MG63 (cell line): ENCODE results near the gene NEK4. TPM values are rescaled to one million over a fixed set of nuclear protein-coding genes. Genes with fewer than 3 reads are reported as not detected.

Source experiments
- DNase-seq: peaks from one replicate; pipeline ENCODE4 v3.0.0-alpha.2; 2020
- H3K27me3 ChIP-seq: fragments of 250-450 bp; sonication (Bioruptor Pico); 2 replicates; pipeline ENCODE4 v1.5.1; 2020; ENCODE audit warnings: mild to moderate bottlenecking, moderate library complexity
- H3K36me3 ChIP-seq: fragments of 250-450 bp; sonication (Bioruptor Pico); 2 replicates; pipeline ENCODE4 v1.5.1; 2020; ENCODE audit warnings: mild to moderate bottlenecking, moderate library complexity
- H3K4me3 ChIP-seq: fragments of 250-450 bp; sonication (Bioruptor Pico); 2 replicates; pipeline ENCODE4 v1.5.1; 2020; ENCODE audit warnings: mild to moderate bottlenecking, moderate library complexity
- H3K9me3 ChIP-seq: fragments of 250-450 bp; sonication (Bioruptor Pico); 2 replicates; pipeline ENCODE4 v1.5.1; 2020; ENCODE audit warnings: mild to moderate bottlenecking, moderate library complexity
- total RNA-seq: library from RNA; depleted of rRNA; stranded (reverse); fragments of >200 nt; shearing (Covaris generic); gene quantifications from 2 replicates; pipeline ENCODE4 v1.2.3, GENCODE V29; 2014; ENCODE audit warnings: low replicate concordance

NEK4 gene
- total RNA-seq, 1 experiment from 2014 or later = 13.5 TPM

DNA sequence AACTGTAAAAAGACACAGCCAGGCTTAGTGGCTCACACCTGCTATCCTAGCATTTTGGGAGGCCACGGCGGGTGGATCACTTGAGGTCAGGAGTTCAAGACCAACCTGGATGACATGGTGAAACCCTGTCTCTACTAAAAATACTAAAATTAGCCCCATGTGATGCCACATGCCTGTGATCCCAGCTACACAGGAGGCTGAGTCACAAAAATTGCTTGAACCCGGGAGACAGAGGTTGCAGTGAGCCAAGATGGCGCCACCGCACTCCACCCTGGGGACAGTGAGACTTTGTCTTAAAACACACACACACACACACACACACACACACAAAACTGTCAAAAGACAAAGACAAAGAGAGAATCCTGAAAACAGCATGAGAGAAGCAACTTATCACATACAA, 46.8 kb downstream of the NEK4 start:
- H3K27me3 ChIP-seq = no peaks in the 10 kb centered on the region
- DNase-seq = no peak
- H3K4me3 ChIP-seq = no peak overlapping the region
- 0 out of 2 replicates have a peak, but pooled peaks cover 2% of the 10 kb centered on the region for H3K36me3 ChIP-seq
- H3K9me3 ChIP-seq = no peaks in the 10 kb centered on the region

DNA sequence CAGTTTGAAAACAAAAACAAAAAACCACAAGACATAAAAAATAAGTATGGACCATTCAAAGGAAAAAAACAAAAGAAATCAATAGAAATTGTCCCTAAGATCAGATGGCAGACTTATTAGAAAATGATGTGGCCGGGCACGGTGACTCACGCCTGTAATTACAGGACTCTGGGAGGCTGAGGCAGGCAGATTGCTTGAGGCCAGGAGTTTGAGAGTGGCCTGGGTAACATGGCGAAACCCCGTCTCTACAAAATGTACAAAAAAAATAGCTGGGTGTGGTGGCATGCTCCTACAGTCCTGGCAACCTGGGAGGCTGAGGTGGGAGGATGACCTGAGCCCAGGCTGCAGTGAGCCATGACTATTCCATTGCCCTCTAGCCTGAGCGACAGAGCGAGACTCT, 48.2 kb downstream of the NEK4 start:
- 0 out of 2 replicates have a peak, but pooled peaks cover 2% of the 10 kb centered on the region for H3K36me3 ChIP-seq
- no peak for DNase-seq
- H3K9me3 ChIP-seq = no peaks in the 10 kb centered on the region
- no peak overlapping the region for H3K4me3 ChIP-seq
- H3K27me3 ChIP-seq = no peaks in the 10 kb centered on the region

DNA sequence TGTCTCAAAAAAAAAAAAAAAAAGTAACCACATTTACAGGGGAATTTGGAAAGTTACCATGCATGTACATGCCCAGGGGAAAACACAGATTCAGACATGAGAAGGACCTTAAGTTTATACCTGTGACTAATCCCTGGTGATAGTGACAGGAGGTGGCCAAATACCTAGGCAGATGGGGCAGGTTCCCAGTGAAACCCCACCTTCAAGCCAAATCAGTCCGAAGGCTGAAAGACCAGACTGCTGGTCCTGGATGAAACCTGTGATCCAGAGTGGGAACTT, 49.1 kb downstream of the NEK4 start:
- DNase-seq = no peak
- H3K36me3 ChIP-seq = 0 out of 2 replicates have a peak, but pooled peaks cover 2% of the 10 kb centered on the region
- H3K4me3 ChIP-seq = no peak overlapping the region

DNA sequence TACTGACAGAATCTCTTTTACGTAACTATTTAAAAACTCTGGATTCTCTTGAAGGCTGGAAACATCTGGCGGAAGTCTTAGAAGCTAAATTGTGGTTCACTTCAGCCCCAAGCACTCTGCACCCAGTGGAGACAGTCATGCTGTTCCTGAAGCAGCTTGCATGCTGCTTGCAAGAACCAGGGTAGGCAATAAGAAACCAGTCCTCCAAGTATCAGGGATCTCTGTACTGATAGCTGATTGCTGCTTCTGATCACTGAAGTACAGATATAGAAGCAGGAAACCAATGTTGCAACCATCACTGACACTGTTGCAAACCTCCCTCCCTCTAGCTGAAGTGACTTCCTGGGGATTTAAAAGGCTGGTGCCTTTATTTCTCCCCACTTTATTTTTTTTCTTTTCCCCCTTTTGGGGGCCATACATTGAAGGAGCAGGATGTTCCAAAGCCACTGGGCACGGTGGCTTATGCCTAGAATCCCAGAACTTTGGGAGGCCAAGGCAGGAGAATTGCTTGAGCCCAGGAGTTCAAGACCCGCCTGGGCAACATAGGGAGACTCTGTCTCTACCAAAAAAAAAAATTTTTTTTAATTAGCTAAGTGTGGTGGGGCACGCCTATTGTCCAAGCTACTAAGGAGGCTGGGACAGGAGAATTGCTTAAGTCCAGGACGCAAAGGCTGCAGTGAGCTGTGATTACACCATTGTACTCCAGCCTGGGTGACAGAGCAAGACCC, 49.6 kb downstream of the NEK4 start:
- no peak for DNase-seq
- H3K36me3 ChIP-seq = 0 out of 2 replicates have a peak, but pooled peaks cover 2% of the 10 kb centered on the region
- H3K4me3 ChIP-seq = no peak overlapping the region
- H3K9me3 ChIP-seq = no peaks in the 10 kb centered on the region
- H3K27me3 ChIP-seq = no peaks in the 10 kb centered on the region

More for the DNA sequence above, 49.1 kb downstream of the NEK4 start:
- H3K9me3 ChIP-seq = no peaks in the 10 kb centered on the region
- no peaks in the 10 kb centered on the region for H3K27me3 ChIP-seq

DNA sequence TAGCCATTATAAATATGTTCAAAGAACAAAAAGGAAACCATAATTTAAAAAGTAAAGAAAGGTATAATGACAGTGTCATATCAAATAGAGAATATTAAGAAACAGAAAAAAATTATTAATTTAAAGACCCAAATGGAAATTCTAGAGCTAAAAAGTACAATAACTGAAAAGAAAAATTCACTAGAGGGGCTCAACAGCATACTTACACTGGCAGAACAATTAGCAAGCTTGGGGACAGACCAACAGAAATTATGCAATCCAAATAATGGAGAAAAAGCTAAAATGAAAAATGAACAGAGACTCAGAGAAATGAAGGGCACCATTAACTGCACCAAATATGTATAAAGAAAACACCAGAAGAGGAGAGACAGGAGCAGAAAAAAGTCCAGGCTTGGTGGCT, 51.1 kb downstream of the NEK4 start:
- DNase-seq = no peak
- H3K4me3 ChIP-seq = no peak overlapping the region
- no peaks in the 10 kb centered on the region for H3K9me3 ChIP-seq
- H3K27me3 ChIP-seq = no peaks in the 10 kb centered on the region
- H3K36me3 ChIP-seq = 0 out of 2 replicates have a peak, but pooled peaks cover 2% of the 10 kb centered on the region

DNA sequence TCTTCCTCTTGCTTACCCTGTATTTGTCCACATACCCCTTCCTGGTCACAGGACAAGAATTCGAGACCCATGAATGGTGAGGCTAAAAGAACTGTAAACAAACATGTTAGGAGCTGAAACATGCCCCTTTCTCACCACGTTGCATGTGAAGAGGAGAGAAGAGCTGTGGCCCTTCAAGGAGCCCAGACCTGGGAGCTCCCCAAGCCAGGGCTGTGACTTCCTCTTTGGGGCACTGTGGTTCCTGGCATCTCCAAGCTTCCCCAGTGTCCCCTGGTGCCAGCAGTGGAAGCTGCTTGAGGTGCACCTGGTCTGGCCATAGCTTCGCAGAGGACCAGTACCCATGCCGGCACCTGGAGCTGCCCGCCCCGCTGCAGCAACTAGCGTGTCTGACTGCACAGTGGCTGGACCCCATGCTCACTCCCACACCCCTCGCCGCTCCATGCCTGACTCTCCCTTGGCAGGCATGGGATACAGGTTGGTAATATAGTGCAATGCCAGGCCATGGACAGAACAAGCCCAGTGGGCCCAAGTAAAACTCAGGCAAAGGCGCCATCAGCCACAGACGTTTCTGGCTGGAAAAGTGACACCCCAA, 54.9 kb downstream of the NEK4 start:
- 0 out of 2 replicates have a peak, but pooled peaks cover 2% of the 10 kb centered on the region for H3K36me3 ChIP-seq
- H3K4me3 ChIP-seq = no peak overlapping the region
- no peak for DNase-seq
- no peaks in the 10 kb centered on the region for H3K27me3 ChIP-seq
- H3K9me3 ChIP-seq = no peaks in the 10 kb centered on the region

DNA sequence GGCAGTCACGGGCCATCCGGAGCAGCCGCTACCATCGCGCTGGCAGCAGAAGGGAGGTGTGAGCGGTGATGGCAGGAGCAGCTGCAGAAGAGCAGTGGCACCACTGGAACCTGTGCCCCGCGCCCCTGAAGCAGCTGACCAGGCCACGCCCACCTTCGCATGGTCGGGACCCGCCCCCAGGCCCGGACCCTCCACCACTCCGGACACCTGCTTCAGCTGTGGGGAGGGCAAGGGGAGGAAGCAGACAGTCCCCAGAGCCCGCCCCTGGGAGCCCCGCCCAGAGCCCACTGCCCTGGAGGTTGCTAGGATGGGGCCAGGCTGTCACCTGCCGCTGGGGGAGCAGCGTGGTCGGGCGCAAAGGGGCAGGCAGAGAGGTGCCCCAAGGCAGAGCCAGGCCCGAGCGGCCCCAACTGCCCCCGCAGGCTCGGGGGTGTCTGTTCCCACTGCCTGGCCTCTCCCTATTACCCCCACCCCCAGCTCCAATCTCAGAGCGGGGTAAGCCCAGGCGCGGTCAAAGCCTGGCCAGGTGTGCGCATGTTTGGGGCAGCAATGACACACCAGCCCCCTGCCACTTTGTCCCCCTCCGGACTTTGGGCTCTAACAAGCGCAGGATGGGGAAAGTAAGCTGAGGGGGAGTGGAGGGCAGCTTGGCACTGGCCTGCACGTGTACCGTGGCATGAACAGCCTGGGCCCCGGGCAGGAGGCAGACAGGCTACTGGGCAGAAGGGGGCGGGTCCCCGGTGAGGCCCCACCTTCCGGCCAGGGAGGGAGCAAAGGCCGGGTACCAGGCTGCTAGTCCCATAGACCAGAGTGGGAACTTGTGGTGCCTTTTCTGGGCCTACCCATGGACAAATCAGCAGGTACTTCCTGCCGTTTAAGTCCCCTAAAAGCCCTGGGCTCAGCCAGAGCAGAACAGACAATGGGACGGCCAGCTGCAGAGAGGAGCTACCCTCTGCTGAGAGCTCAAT, 56.1 kb downstream of the NEK4 start:
- Histone ChIP-seq H3K36me3 (0 out of 2 replicates have a peak, but pooled peaks cover 2% of the 10 kb centered on the region), H3K9me3 (no peaks in the 10 kb centered on the region), H3K27me3 (no peaks in the 10 kb centered on the region), H3K4me3 (no peak overlapping the region)
- DNase-seq = no peak

DNA sequence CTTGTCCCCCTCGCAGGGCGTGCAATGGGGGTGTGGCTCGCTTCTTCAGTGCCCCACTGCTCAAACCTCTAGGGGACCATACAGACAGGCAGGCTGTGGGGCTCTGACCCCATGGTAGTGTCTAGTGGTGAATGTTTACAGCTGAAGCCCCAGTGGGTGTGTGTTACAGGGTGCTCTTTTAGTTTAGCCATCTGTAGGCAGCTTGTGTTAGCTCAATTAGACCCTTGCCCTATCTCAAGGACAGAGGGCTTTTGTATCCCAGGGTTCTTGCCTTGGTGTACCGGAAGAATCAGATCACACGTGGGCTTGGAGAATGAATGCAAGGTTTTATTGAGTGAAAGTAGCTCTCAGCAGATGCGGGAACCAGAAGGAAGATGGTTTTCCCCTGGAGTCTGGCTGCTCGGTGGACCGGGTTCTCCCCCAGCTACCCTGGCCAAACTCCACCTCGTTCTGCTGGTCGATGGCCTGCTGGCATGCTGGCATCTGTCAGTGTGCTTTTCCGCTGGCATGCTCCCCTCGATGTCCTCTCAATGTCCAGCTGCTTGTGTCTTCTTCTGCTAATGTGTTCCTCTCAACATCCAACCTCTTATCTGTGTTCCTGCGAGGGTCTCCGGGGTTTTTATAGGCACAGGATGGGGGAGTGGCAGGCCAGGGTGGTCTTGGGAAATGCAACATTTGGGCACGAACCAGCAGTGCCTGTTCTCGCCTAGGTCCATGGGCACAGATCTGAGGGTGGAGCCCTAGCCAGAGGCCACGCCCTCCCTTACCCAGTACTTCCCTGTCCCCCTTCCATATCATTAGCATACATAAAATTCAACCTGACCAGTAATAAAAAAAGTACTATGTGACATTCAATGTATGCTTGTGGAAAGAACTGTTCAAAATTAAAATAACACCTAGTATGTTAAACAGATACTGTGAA, 58.2 kb downstream of the NEK4 start:
- no peaks in the 10 kb centered on the region for H3K27me3 ChIP-seq
- H3K36me3 ChIP-seq = peaks cover 13% of the 10 kb centered on the region
- no peaks in the 10 kb centered on the region for H3K9me3 ChIP-seq
- H3K4me3 ChIP-seq = no peak overlapping the region
- DNase-seq = no peak

DNA sequence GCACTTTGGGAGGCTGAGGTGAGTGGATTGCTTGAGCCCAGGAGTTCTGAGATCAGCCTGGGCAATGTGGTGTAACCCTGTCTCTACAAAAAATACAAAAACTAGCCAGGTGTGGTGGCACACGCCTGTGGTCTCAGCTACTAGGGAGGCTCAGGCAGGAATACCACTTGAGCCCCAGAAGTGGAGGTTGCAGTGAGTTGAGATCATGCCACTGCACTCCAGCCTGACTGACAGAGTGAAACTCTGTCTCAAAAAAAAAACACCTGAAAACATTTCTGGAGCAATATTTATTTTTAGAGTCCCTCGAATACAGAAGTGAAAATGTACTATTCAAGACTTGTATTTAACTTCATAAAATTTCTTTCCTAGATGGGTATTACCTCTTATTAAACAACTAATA, 60.2 kb downstream of the NEK4 start:
- no peak for DNase-seq
- H3K36me3 ChIP-seq = peaks cover 13% of the 10 kb centered on the region
- H3K27me3 ChIP-seq = no peaks in the 10 kb centered on the region
- no peaks in the 10 kb centered on the region for H3K9me3 ChIP-seq
- no peak overlapping the region for H3K4me3 ChIP-seq

DNA sequence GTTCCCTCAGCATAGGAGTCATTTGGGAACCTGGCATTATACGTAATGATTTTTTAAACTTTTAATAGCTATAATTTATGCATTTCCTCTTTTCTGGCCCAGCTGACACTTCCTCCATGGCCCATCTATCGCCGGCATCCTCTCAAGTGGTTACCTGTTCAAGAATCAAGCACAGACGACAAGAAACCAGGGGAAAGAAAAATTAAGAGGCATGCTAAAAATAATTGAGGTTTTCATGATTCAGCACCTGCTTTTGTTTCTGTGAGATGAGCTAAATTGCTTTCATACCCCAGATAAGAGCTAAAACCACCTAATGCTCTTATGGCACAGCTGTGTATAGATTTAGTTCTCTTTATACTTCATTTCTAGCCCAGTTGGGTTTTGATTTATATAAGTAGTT, 63.2 kb downstream of the NEK4 start:
- no peak overlapping the region; the same call in 1 of the 2 replicates for H3K4me3 ChIP-seq
- no peak for DNase-seq
- H3K27me3 ChIP-seq = no peaks in the 10 kb centered on the region
- H3K9me3 ChIP-seq = no peaks in the 10 kb centered on the region
- H3K36me3 ChIP-seq = peaks cover 13% of the 10 kb centered on the region

DNA sequence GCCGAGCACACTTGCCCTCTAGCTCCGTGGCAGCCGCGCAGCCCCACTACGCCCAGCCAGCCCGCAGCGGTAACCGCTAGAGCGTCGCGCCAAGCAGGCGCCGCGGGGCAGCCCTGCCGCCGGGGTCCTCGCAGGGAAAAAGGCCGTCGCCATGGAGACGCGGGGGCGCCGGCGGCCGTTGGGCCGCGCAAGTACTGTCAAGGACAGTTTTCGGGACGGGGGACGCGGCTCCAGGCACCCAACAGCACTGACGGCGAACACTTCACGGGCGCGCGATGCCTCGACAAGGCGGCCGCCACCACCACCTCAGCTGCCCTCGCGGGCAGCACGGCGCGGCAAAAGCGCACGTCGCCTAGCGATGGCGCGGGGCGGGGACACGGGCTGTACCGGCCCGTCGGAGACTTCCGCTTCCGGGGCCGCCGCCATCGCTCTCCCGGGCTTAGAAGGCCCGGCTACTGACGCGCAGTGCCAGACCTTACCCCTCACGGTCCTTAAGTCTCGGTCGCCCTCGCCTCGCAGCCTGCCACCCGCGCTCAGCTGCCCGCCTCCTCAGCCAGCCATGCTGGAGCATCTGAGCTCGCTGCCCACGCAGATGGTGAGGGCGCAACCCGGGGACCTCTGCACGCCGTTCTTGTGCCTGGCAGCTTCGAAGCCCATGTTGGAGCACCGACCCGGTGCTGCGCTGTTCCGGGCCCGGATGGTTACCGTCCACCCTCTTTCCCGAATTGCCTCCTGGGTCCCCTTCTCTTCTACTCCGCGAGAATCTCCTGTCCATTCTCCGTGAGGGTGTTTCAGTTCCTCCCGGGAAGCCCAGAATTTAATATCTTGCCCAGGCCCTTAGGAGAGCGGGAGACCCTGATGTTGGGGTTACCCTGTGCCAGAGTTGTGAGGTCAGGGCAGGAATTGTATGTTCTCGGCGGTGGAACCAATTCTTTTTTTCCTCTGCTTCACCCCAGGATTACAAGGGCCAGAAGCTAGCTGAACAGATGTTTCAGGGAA, 64.8 kb downstream of the NEK4 start, which contains the start of the genes GLT8D1 and SPCS1:
TSS of gene GLT8D1 (minus strand) at position 104 of the 999 bp plus-strand sequence. CDS start 5,331 bp downstream, outside the sequence.
TSS of gene SPCS1 (plus strand) at position 419 of the 999 bp plus-strand sequence. CDS start at position 560, 141 bp downstream.
- no peaks in the 10 kb centered on the region for H3K9me3 ChIP-seq
- H3K36me3 ChIP-seq = peaks cover 13% of the 10 kb centered on the region
- no peaks in the 10 kb centered on the region for H3K27me3 ChIP-seq
- H3K4me3 ChIP-seq = peak within 1 kb of the TSS; percentile 94
- DNase-seq = peak; percentile 82

DNA sequence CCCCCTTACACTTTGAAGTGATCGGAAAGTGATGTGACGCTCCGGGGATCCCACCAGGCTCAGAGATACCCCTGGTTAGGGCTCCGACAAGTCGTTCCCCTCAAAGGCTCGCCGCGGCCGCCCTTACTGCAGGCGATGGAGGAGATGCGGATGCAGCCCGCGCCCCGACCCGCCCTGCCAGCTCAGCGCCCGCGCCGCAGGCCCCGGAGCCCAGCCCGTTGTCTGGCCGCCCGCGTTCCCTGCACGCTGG, 65.4 kb downstream of the NEK4 start:
- Histone ChIP-seq H3K27me3 (no peaks in the 10 kb centered on the region), H3K4me3 (peak overlapping the region; percentile 94), H3K36me3 (peaks cover 13% of the 10 kb centered on the region), H3K9me3 (no peaks in the 10 kb centered on the region)
- no peak for DNase-seq

DNA sequence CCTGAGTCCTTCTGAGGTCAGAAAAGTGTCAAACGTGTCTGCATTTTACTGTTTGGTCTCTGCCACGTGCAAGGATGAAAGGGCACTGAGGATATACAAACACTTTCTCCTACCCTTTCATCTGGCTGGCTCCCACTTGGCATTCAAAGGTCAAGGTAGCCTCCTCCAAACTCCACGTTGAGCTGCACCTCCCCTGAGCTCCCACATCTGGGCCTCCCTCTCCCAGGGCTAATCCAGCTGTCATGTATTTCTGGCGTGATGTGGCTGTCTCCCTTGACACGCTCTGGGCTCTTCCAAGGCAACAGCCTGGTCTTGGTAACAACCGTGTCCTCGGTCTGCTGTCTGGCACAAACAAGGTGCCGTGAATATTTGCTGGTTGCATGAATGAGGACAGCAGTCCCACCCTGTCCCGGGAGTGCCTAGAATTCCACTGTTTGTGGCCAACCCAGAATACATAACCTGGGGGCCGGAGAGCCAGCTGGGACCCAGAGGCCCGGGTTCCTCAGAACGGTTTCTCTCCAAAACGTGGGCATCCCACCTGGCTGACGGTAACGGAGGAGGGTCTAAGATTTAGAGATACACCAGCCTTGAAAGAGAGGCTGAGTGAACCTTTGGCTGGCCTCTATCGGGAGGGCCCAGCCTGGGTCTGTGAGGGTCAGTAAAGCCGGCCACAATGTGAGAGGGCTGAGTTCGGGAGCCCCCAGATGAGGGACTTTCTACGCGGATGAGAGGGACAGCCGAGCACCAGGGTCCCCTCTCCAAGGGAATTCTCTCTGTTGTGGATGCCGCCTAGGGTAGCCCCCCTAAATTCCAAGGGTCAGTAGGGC, 65.9 kb downstream of the NEK4 start:
- no peak for DNase-seq
- H3K27me3 ChIP-seq = no peaks in the 10 kb centered on the region
- peaks cover 13% of the 10 kb centered on the region for H3K36me3 ChIP-seq
- no peaks in the 10 kb centered on the region for H3K9me3 ChIP-seq
- H3K4me3 ChIP-seq = peak overlapping the region; percentile 94

DNA sequence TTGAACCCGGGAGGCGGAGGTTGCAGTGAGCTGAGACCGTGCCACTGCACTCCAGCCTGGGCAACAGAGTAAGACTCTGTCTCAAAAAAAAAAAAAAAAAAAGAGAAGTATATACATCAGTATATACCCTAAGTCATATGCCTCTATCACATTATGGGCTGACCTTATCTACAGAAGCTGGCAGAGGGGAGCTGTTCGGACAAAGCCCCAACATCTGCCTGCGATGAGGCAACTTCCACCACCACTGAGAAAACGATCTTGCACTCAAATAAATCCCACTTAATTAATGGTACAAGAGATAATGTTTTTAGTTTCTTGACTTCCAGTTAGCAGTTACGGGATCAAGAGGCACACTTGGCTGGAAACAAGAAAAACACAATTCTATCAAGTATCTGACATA, 67.4 kb downstream of the NEK4 start:
- no peaks in the 10 kb centered on the region for H3K9me3 ChIP-seq
- peak overlapping the region; percentile 94 for H3K4me3 ChIP-seq
- no peaks in the 10 kb centered on the region for H3K27me3 ChIP-seq
- peaks cover 9% of the 10 kb centered on the region for H3K36me3 ChIP-seq
- DNase-seq = no peak

DNA sequence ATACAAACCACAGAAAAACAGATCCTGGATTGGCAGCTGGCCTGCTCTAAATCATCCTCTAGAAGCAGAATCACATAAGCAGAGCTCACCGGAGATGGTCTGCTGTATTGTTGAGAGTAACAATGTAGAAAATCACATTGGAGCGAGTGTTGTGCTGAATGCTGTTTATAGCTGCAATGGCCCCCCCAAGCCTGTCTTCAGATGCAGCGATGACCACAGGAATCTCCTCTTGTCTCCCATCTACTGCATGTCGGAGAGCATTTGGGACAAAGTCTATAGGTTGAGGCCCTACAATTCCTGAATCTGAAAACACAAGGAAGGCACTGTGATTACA, 73.1 kb downstream of the NEK4 start:
- no peaks in the 10 kb centered on the region for H3K9me3 ChIP-seq
- H3K36me3 ChIP-seq = peaks cover 50% of the 10 kb centered on the region
- DNase-seq = no peak
- H3K4me3 ChIP-seq = no peak overlapping the region
- no peaks in the 10 kb centered on the region for H3K27me3 ChIP-seq
